CD4-positive, alpha-beta T cell (primary cell): ENCODE results near the gene COX4I2. TPM values are rescaled to one million over a fixed set of nuclear protein-coding genes. Genes with fewer than 3 reads are reported as not detected.

Experiments used
- ATAC-seq: fragments of 200-7000 bp; cut with Tn5 transposase; one replicate; pipeline ENCODE4 v1.10.0; 2022; ENCODE audit warnings: mild to moderate bottlenecking; ENCODE audit not compliant: poor library complexity
- CTCF ChIA-PET: fragments of 350-600 bp; sonication (Branson Sonifier 250); formaldehyde crosslinking; loops from one replicate; lab custom pipeline; 2021; ENCODE audit warnings: antibody characterized with exemption, inconsistent platforms; lab: Charles Lee
- POLR2A ChIA-PET: fragments of 350-600 bp; sonication (Branson Sonifier 250); formaldehyde crosslinking; loops from one replicate; lab custom pipeline; 2021; ENCODE audit warnings: antibody characterized with exemption, inconsistent platforms; lab: Charles Lee
- DNase-seq, 14 experiments: peaks; one replicate each; pipeline ENCODE4 v3.0.0-alpha.2; 2013 to 2020; ENCODE audit warnings: mixed read lengths in 2 of 14
- H3K27ac ChIP-seq, 2 donors: one replicate each; pipeline versions ENCODE4 v1.5.1 to v1.7.0; 2013; ENCODE audit warnings: low read length in 2 of 2, low read depth in 1 of 2, mild to moderate bottlenecking in 1 of 2
- H3K27me3 ChIP-seq, 2 experiments: 1 replicate in 1 of 2; 2 replicates in 1 of 2; pipeline versions ENCODE4 v1.6.1 to v1.7.0; 2013; ENCODE audit warnings: low read length in 2 of 2, control low read depth in 1 of 2, mild to moderate bottlenecking in 1 of 2, moderate library complexity in 1 of 2; ENCODE audit not compliant: insufficient read depth in 2 of 2, control insufficient read depth in 1 of 2
- H3K36me3 ChIP-seq: one replicate; pipeline ENCODE4 v1.6.1; 2013; ENCODE audit warnings: low read length, control low read depth; ENCODE audit not compliant: insufficient read depth
- H3K4me1 ChIP-seq: one replicate; pipeline ENCODE4 v1.6.1; 2013; ENCODE audit warnings: low read length, control low read depth; ENCODE audit not compliant: insufficient read depth
- H3K4me3 ChIP-seq: one replicate; pipeline ENCODE4 v1.5.1; 2013; ENCODE audit warnings: mild to moderate bottlenecking, low read length, moderate library complexity
- H3K9me3 ChIP-seq, 2 experiments: 1 replicate in 1 of 2; 2 replicates in 1 of 2; pipeline versions ENCODE4 v1.6.1 to v1.7.0; 2013; ENCODE audit warnings: low read length in 2 of 2, mild to moderate bottlenecking in 2 of 2, control low read depth in 1 of 2, moderate library complexity in 1 of 2; ENCODE audit not compliant: control insufficient read depth in 1 of 2, insufficient read depth in 1 of 2
- H3K27ac Mint-ChIP-seq: one replicate; pipeline ENCODE4 v1.8.0; 2020; ENCODE audit warnings: mixed read lengths
- H3K27me3 Mint-ChIP-seq: one replicate; pipeline ENCODE4 v1.8.0; 2021; ENCODE audit warnings: mixed read lengths
- H3K36me3 Mint-ChIP-seq: one replicate; pipeline ENCODE4 v1.8.0; 2021; ENCODE audit warnings: low read depth, mixed read lengths
- H3K4me1 Mint-ChIP-seq: one replicate; pipeline ENCODE4 v1.8.0; 2021; ENCODE audit warnings: low read depth, mixed read lengths
- H3K4me3 Mint-ChIP-seq: one replicate; pipeline ENCODE4 v1.8.0; 2020; ENCODE audit warnings: mild to moderate bottlenecking, mixed read lengths
- H3K9me3 Mint-ChIP-seq: one replicate; pipeline ENCODE4 v1.8.0; 2020; ENCODE audit warnings: mixed read lengths
- intact Hi-C, 2 experiments: fragments of 100-400 bp; cut with DNase I in 1 of 2; cut with micrococcal nuclease in 1 of 2; formaldehyde crosslinking; loops; one replicate each; pipeline versions ENCODE4 v1.15.1 to v1.9.0; 2023 to 2025; cut with DNase I, micrococcal nuclease
- total RNA-seq, 174 experiments: library from RNA in 2 of 174; stranded (reverse) in 2 of 174; gene quantifications; one replicate each; pipeline ENCODE4 v1.2.3 and lab custom pipeline; 2021 to 2026
- TF ChIP-seq, protein P1 (sequence below): fragments of 200-600 bp; IDR thresholded peaks from one replicate; pipeline ENCODE4 v1.8.0; 2022; ENCODE audit warnings: antibody characterized with exemption, mild to moderate bottlenecking

The COX4I2 gene
- total RNA-seq, 2 experiments from 2014 or later, result not detected

DNA sequence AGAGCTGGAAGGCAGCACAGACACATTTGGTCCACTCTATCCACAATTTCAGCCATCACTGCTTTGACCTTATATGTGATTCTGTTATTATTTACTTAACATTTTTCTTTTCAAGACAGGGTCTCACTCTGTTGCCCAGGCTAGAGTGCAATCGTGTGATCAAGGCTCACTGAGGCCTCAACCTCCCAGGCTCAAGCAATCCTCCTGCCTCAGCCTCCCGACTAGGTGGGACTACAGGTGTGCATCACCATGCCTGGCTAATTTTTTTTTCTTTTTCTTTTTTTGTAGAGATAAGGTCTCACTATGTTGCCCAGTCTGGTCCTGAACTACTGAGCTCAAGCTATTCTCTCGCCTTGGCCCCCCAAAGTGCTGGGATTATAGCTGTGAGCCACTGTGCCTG, 44.6 kb downstream of the COX4I2 start:
- peak overlapping the region in 1 of 2 donors; percentile 30 for H3K27ac ChIP-seq

DNA sequence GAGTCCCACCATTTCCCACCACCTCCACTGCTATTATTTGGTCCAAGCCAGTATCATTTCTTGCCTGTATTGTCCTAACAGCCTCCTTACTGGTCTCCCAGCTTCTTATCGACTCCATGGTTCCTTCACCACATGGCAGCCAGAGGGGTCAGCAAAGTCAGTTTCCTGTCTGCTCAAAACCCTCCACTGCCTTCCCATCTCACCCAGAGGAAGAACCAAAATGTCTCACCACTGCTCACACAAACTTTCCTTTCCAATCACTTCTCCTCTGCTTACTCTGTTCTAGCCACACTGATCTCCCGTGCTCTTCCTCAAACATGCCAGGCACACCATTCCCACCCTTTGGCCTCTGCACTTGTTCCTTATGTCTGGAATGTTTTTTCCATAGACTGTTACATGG, 45.2 kb downstream of the COX4I2 start:
- H3K4me3 ChIP-seq, result no peak overlapping the region
- DNase-seq, result no peak
- H3K4me1 Mint-ChIP-seq, result peaks cover 87% of the 10 kb centered on the region
- POLR2A ChIA-PET, result no interaction called here
- intact Hi-C loops, result no loop called here
- TF ChIP-seq, protein P1, sequence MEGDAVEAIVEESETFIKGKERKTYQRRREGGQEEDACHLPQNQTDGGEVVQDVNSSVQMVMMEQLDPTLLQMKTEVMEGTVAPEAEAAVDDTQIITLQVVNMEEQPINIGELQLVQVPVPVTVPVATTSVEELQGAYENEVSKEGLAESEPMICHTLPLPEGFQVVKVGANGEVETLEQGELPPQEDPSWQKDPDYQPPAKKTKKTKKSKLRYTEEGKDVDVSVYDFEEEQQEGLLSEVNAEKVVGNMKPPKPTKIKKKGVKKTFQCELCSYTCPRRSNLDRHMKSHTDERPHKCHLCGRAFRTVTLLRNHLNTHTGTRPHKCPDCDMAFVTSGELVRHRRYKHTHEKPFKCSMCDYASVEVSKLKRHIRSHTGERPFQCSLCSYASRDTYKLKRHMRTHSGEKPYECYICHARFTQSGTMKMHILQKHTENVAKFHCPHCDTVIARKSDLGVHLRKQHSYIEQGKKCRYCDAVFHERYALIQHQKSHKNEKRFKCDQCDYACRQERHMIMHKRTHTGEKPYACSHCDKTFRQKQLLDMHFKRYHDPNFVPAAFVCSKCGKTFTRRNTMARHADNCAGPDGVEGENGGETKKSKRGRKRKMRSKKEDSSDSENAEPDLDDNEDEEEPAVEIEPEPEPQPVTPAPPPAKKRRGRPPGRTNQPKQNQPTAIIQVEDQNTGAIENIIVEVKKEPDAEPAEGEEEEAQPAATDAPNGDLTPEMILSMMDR, result no peak
- peaks cover 72% of the 10 kb centered on the region for H3K36me3 Mint-ChIP-seq
- no peak overlapping the region for H3K4me3 Mint-ChIP-seq
- no peaks in the 10 kb centered on the region for H3K27me3 ChIP-seq
- H3K27me3 Mint-ChIP-seq, result no peaks in the 10 kb centered on the region
- no peaks in the 10 kb centered on the region for H3K9me3 Mint-ChIP-seq
- CTCF ChIA-PET, result no interaction called here
- peak overlapping the region; percentile 35 for H3K27ac Mint-ChIP-seq
- no peaks in the 10 kb centered on the region for H3K9me3 ChIP-seq
- peak overlapping the region in 1 of 2 donors; percentile 30 for H3K27ac ChIP-seq
- H3K4me1 ChIP-seq, result peaks cover 81% of the 10 kb centered on the region
- no peak for ATAC-seq
- peaks cover 32% of the 10 kb centered on the region for H3K36me3 ChIP-seq

More for the DNA sequence above, 44.6 kb downstream of the COX4I2 start:
- TF ChIP-seq, protein P1, result no peak
- ATAC-seq (no peak), DNase-seq (no peak)
- H3K9me3 Mint-ChIP-seq, result no peaks in the 10 kb centered on the region
- no peak overlapping the region for H3K4me3 Mint-ChIP-seq
- peak overlapping the region; percentile 56 for H3K27ac Mint-ChIP-seq
- intact Hi-C loops, result no loop called here
- POLR2A ChIA-PET, result no interaction called here
- CTCF ChIA-PET, result no interaction called here
- Histone ChIP-seq H3K36me3 (peaks cover 31% of the 10 kb centered on the region), H3K9me3 (no peaks in the 10 kb centered on the region), H3K4me3 (no peak overlapping the region), H3K27me3 (no peaks in the 10 kb centered on the region), H3K4me1 (peaks cover 86% of the 10 kb centered on the region)
- peaks cover 67% of the 10 kb centered on the region for H3K36me3 Mint-ChIP-seq
- H3K27me3 Mint-ChIP-seq, result no peaks in the 10 kb centered on the region
- peaks cover 92% of the 10 kb centered on the region for H3K4me1 Mint-ChIP-seq

DNA sequence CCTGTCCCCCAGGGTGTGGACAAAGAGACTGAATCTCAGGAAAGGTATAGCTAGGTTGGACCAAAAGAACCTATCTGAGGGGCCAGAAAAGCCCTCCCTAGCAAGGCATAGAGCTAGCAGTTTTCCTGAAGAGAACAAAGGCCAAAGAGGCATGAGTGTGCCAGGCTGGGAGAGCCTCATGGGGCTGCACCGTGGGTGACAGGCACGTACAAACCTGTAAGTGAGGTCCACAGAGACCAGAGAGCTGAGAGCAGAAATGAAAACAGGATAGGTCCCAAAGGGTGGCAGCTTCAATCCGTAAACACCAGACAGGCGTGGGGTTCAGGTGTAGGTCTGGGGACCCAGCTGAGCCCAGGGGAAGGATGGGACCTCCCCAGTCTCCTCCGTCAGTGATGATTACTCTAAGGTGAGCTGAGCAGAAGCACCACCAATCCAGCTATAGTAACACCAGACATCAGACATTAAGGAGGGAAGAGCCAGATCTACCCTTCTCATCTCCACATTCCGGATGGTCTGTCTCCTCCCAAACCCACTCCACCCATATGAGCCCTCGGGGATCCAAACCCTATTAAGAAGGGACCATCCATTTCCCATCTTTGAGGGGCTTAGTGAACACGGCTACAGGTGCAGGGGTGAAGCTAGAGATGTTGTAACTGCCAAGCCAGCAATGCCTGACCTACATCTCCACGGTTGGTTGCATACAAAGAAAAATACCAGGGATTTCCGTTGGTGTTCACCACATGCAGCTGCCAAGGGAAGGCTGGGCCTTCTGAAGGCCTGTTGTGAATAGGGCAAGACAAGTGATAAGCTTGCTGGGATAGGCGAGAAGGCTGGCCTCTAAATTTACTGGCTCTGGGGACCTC, 46.7 kb downstream of the COX4I2 start:
- intact Hi-C loops, result no loop called here
- ChIA-PET CTCF (interaction anchor here (0.9 to 2.6 kb wide), 4 partner anchors 23 to 39 kb away, joined by 3 to 17 read pairs (median 4); no protein-coding TSS in a partner anchor), POLR2A (interaction anchor here (1.1 to 2.5 kb wide), 6 partner anchors 9 to 40 kb away, joined by 3 to 16 read pairs (median 6); no protein-coding TSS in a partner anchor)
- H3K9me3 Mint-ChIP-seq, result no peaks in the 10 kb centered on the region
- TF ChIP-seq, protein P1, result no peak
- Histone ChIP-seq H3K4me1 (peaks cover 71% of the 10 kb centered on the region), H3K36me3 (peaks cover 35% of the 10 kb centered on the region), H3K9me3 (no peaks in the 10 kb centered on the region), H3K27ac (peak overlapping the region in 1 of 2 donors; percentile 1), H3K27me3 (no peaks in the 10 kb centered on the region), H3K4me3 (no peak overlapping the region)
- H3K27me3 Mint-ChIP-seq, result no peaks in the 10 kb centered on the region
- peaks cover 72% of the 10 kb centered on the region for H3K4me1 Mint-ChIP-seq
- H3K4me3 Mint-ChIP-seq, result no peak overlapping the region
- H3K27ac Mint-ChIP-seq, result peak overlapping the region; percentile 78
- H3K36me3 Mint-ChIP-seq, result peaks cover 74% of the 10 kb centered on the region
- ATAC-seq, result peak; percentile 56
- peak in 4 of 14 experiments; percentile 7 to 67 (median 54) for DNase-seq
